HepG2 (cell line): ENCODE measurements around the gene PHKG2. TPM values are rescaled to one million over a fixed set of nuclear protein-coding genes. Genes with fewer than 3 reads are reported as not detected.

ENCODE experiments used
- ATAC-seq: fragments of 200-7000 bp; cut with Tn5 transposase; 3 replicates; pipeline ENCODE4 v1.9.1; 2020; ENCODE audit warnings: mild to moderate bottlenecking, moderate library complexity
- BruUV-seq: library from RNA; stranded (reverse); fragments of 400-500 nt; replicated peaks from 2 replicates; lab custom pipeline; 2021; lab: Mats Ljungman, UMichigan
- CTCF ChIA-PET: fragments of 300-600 bp; formaldehyde crosslinking; extraction: SDS; loops from one replicate; lab custom pipeline; 2021; ENCODE audit warnings: low total read pairs, inconsistent platforms, low intra/inter-chr PET ratio; lab: Yijun Ruan, JAX
- POLR2A ChIA-PET: fragments of 350-600 bp; sonication (Branson Sonifier 250); formaldehyde crosslinking; loops from one replicate; lab custom pipeline; 2020; ENCODE audit warnings: antibody characterized with exemption, inconsistent platforms; lab: Yijun Ruan, JAX
- DNase-seq: peaks from one replicate; pipeline ENCODE4 v3.0.0-alpha.2; 2015; ENCODE audit warnings: low spot score
- FAIRE-seq: peaks from 3 replicates; lab custom pipeline; 2011; peaks lifted over from hg19 to GRCh38; lab: Jason Lieb, UNC
- H2AFZ ChIP-seq: one replicate; pipeline ENCODE4 v1.6.1; 2011; ENCODE audit warnings: low read length, inconsistent platforms
- H3K27ac ChIP-seq: fragments of 300-600 bp; 3 replicates; pipeline ENCODE4 v1.8.0; 2011; ENCODE audit warnings: mixed run types, mild to moderate bottlenecking, mixed read lengths, low read length, inconsistent platforms; ENCODE audit not compliant: insufficient read depth; ENCODE audit errors: extremely low read length
- H3K27me3 ChIP-seq, 2 experiments: fragments of 200-600 bp in 1 of 2; 2 replicates in 1 of 2; 3 replicates in 1 of 2; pipeline versions ENCODE4 v1.6.0 to v1.8.0; 2011; ENCODE audit warnings: low read length in 2 of 2, mild to moderate bottlenecking in 2 of 2, moderate library complexity in 2 of 2, inconsistent platforms in 1 of 2; ENCODE audit not compliant: insufficient read depth in 2 of 2, control insufficient read depth in 1 of 2
- H3K36me3 ChIP-seq, 2 experiments: fragments of 200-600 bp in 1 of 2; replicated peaks in 1 of 2; 2 replicates in 1 of 2; 3 replicates in 1 of 2; pipeline versions ENCODE4 v1.5.1 to v1.8.0; 2011; ENCODE audit warnings: low read length in 2 of 2, inconsistent platforms in 1 of 2; ENCODE audit not compliant: insufficient read depth in 2 of 2, control insufficient read depth in 1 of 2
- H3K4me1 ChIP-seq: 2 replicates; pipeline ENCODE4 v1.5.1; 2012; ENCODE audit warnings: low read length, inconsistent platforms; ENCODE audit not compliant: insufficient read depth
- H3K4me2 ChIP-seq: 2 replicates; pipeline ENCODE4 v1.6.0; 2011; ENCODE audit warnings: low read depth, low read length, inconsistent platforms
- H3K4me3 ChIP-seq, 3 experiments: fragments of 200-600 bp in 1 of 3; sonication (generic), shearing (Covaris generic) in 1 of 3; replicated peaks in 1 of 3; 2 replicates each; pipeline ENCODE4 v1.5.1; 2011 to 2016; ENCODE audit warnings: low read length in 3 of 3, inconsistent platforms in 2 of 3, low read depth in 2 of 3, mild to moderate bottlenecking in 2 of 3, control low read depth in 1 of 3, mixed read lengths in 1 of 3; ENCODE audit not compliant: insufficient read depth in 1 of 3
- H3K79me2 ChIP-seq: one replicate; pipeline ENCODE4 v1.6.1; 2011; ENCODE audit warnings: low read length, inconsistent platforms; ENCODE audit not compliant: insufficient read depth
- H3K9ac ChIP-seq: 2 replicates; pipeline ENCODE4 v1.6.0; 2011; ENCODE audit warnings: mild to moderate bottlenecking, low read depth, low read length, inconsistent platforms; ENCODE audit not compliant: insufficient read depth
- H3K9me3 ChIP-seq: 2 replicates; pipeline ENCODE4 v1.5.1; 2012; ENCODE audit warnings: mild to moderate bottlenecking, low read length
- H4K20me1 ChIP-seq: 2 replicates; pipeline ENCODE4 v1.6.0; 2011; ENCODE audit warnings: inconsistent platforms, mild to moderate bottlenecking, low read length, moderate library complexity; ENCODE audit not compliant: insufficient read depth
- AGO2 ChIP-seq: fragments of 200-400 bp; formaldehyde crosslinking; optimal IDR thresholded peaks from 2 replicates; pipeline ENCODE3; 2017; ENCODE audit warnings: mild to moderate bottlenecking, low read depth, low read length, moderate library complexity
- MIXL1 ChIP-seq: IDR thresholded peaks from 2 replicates; pipeline ENCODE4 v1.6.1; 2016
- RELA ChIP-seq: sonication (generic); formaldehyde crosslinking; IDR thresholded peaks from 2 replicates; pipeline ENCODE4 v1.4.0; 2020; ENCODE audit warnings: missing genetic modification reagents
- ZNF3 ChIP-seq: IDR thresholded peaks from 2 replicates; pipeline ENCODE4 v1.7.0; 2017; ENCODE audit warnings: inconsistent platforms
- ZNF589 ChIP-seq: sonication (generic); formaldehyde crosslinking; conservative IDR thresholded peaks from 2 replicates; pipeline ENCODE4 v1.8.0; 2022; ENCODE audit warnings: mild to moderate bottlenecking, moderate library complexity, missing genetic modification reagents
- WGBS: methylation state at CpG from one replicate; pipeline ENCODE4 v1.1.6; 2017; ENCODE audit warnings: low lambda C conversion rate; 5-methylcytosine and 5-hydroxymethylcytosine counted together
- in situ Hi-C: cut with HindIII; loops from 2 replicates; pipeline ENCODE4 v1.10.0; 2017; ENCODE audit warnings: low pct_unique_long_range_greater_than_20kb; ENCODE audit not compliant: extremely low pct_ligation_motif_present
- intact Hi-C: fragments of 100-400 bp; cut with micrococcal nuclease; formaldehyde crosslinking; loops from one replicate; pipeline ENCODE4 v1.10.0; 2022; ENCODE audit not compliant: unreplicated experiment
- polyA plus RNA-seq, 8 experiments: library from polyadenylated mRNA; depleted of rRNA in 3 of 8; stranded (reverse) in 7 of 8; unstranded in 1 of 8; fragments of >200 nt; fragmentation: Illumina TruSeq in 4 of 8; extraction: Trizol in 4 of 8; gene quantifications; 2 replicates each; pipeline versions ENCODE4 v1.2.1 to v1.2.3, GENCODE V29; 2011 to 2016; ENCODE audit warnings: low read depth in 4 of 8, missing spikeins in 1 of 8, mixed read lengths in 1 of 8; ENCODE audit not compliant: insufficient read depth in 1 of 8
- total RNA-seq, 5 experiments: library from RNA; depleted of rRNA; stranded (reverse); fragments of >200 nt; fragmentation: Illumina TruSeq; extraction: Trizol; gene quantifications; 2 replicates each; pipeline ENCODE4 v1.2.3, GENCODE V29; 2016; ENCODE audit warnings: low read depth in 1 of 5
- TF ChIP-seq, protein P1 (sequence below): sonication (generic); formaldehyde crosslinking; conservative IDR thresholded peaks from 2 replicates; pipeline ENCODE4 v1.8.1; 2023; ENCODE audit warnings: missing genetic modification reagents
- TF ChIP-seq, protein P2 (sequence below), 2 experiments: fragments of 450-650 bp in 1 of 2; sonication (generic) in 1 of 2; formaldehyde crosslinking in 1 of 2; IDR thresholded peaks; 2 replicates each; pipeline versions ENCODE4 v1.6.1 to v1.8.0; 2016 to 2022; ENCODE audit warnings: antibody characterized with exemption in 1 of 2, mild to moderate bottlenecking in 1 of 2, missing genetic modification reagents in 1 of 2
- TF ChIP-seq, protein P3 (sequence below): sonication (generic); formaldehyde crosslinking; IDR thresholded peaks from 2 replicates; pipeline ENCODE4 v1.4.0; 2020; ENCODE audit warnings: missing genetic modification reagents

The PHKG2 gene
- total and polyA plus RNA-seq, 2 of the 13 experiments (the other 11 are each of a cell fraction or from before 2014, with no cell fraction given) = 37.4 to 42.1 TPM

DNA sequence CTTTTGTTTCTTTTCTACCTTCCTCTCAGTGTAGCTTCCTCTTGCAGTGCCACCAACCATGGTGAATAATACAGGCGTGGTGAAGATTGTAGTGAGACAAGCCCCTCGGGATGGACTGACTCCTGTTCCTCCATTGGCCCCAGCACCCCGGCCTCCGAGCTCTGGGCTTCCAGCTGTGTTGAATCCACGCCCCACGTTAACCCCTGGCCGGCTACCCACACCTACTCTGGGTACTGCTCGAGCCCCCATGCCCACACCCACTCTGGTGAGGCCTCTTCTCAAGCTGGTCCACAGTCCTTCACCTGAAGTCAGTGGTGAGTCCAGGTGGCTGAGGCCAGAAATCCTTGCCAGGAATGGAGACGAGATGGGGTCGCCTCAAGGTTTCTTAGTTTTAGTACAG, 25.3 kb upstream of the PHKG2 start (continued):
- TF ChIP-seq, protein P1, sequence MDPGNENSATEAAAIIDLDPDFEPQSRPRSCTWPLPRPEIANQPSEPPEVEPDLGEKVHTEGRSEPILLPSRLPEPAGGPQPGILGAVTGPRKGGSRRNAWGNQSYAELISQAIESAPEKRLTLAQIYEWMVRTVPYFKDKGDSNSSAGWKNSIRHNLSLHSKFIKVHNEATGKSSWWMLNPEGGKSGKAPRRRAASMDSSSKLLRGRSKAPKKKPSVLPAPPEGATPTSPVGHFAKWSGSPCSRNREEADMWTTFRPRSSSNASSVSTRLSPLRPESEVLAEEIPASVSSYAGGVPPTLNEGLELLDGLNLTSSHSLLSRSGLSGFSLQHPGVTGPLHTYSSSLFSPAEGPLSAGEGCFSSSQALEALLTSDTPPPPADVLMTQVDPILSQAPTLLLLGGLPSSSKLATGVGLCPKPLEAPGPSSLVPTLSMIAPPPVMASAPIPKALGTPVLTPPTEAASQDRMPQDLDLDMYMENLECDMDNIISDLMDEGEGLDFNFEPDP (CRISPR knock-in tag) = no peak

DNA sequence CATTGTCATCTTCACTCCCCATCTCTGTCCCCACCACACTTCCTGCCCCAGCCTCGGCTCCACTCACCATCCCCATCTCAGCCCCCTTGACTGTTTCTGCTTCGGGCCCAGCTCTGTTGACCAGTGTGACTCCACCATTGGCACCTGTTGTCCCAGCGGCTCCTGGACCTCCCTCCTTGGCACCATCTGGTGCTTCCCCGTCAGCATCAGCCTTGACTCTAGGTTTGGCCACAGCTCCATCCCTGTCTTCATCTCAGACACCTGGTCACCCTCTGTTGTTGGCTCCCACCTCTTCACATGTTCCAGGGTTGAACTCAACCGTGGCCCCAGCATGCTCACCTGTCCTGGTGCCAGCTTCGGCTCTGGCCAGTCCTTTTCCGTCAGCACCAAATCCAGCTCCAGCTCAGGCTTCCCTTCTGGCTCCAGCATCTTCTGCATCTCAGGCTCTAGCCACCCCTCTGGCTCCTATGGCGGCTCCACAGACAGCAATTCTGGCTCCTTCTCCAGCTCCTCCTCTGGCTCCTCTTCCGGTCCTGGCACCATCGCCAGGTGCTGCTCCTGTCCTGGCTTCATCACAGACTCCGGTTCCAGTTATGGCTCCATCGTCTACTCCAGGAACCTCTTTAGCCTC, 24.4 kb upstream of the PHKG2 start:
- Histone ChIP-seq H4K20me1 (no peaks in the 10 kb centered on the region; the same call in 1 of the 2 replicates), H3K79me2 (no peaks in the 10 kb centered on the region), H3K9me3 (no peaks in the 10 kb centered on the region), H3K4me2 (no peak overlapping the region), H3K36me3 (peaks cover 63 to 81% of the 10 kb centered on the region in 2 experiments), H3K4me1 (no peaks in the 10 kb centered on the region), H3K9ac (no peak overlapping the region), H2AFZ (no peak overlapping the region), H3K4me3 (no peak overlapping the region), H3K27ac (no peak overlapping the region), H3K27me3 (no peaks in the 10 kb centered on the region)
- in situ Hi-C loops = no loop called here
- DNase-seq = no peak
- no peak for FAIRE-seq
- intact Hi-C loops = no loop called here
- TSS peak; percentile 22 for BruUV-seq
- ChIA-PET POLR2A (interaction anchor here (0.9 to 1.3 kb wide), 4 partner anchors 14 to 51 kb away, joined by 3 to 4 read pairs (median 3); partner anchors contain the start of gene PHKG2), CTCF (no interaction called here)
- 96% methylated on average over 12 of the region's 12 CpGs for WGBS
- no peak; the same call in 1 of the 3 replicates for ATAC-seq
- no peak for TF ChIP-seq ZNF3
- TF ChIP-seq, protein P2, sequence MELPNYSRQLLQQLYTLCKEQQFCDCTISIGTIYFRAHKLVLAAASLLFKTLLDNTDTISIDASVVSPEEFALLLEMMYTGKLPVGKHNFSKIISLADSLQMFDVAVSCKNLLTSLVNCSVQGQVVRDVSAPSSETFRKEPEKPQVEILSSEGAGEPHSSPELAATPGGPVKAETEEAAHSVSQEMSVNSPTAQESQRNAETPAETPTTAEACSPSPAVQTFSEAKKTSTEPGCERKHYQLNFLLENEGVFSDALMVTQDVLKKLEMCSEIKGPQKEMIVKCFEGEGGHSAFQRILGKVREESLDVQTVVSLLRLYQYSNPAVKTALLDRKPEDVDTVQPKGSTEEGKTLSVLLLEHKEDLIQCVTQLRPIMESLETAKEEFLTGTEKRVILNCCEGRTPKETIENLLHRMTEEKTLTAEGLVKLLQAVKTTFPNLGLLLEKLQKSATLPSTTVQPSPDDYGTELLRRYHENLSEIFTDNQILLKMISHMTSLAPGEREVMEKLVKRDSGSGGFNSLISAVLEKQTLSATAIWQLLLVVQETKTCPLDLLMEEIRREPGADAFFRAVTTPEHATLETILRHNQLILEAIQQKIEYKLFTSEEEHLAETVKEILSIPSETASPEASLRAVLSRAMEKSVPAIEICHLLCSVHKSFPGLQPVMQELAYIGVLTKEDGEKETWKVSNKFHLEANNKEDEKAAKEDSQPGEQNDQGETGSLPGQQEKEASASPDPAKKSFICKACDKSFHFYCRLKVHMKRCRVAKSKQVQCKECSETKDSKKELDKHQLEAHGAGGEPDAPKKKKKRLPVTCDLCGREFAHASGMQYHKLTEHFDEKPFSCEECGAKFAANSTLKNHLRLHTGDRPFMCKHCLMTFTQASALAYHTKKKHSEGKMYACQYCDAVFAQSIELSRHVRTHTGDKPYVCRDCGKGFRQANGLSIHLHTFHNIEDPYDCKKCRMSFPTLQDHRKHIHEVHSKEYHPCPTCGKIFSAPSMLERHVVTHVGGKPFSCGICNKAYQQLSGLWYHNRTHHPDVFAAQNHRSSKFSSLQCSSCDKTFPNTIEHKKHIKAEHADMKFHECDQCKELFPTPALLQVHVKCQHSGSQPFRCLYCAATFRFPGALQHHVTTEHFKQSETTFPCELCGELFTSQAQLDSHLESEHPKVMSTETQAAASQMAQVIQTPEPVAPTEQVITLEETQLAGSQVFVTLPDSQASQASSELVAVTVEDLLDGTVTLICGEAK (IDR thresholded peaks at IDR 0.05) = no peak
- TF ChIP-seq, protein P2 (CRISPR knock-in tag; IDR thresholded peaks at IDR 0.05) = no peak
- peak; percentile 37 for TF ChIP-seq AGO2
- no peak for TF ChIP-seq RELA (CRISPR knock-in tag)
- TF ChIP-seq ZNF589 (CRISPR knock-in tag) = no peak
- TF ChIP-seq, protein P3, sequence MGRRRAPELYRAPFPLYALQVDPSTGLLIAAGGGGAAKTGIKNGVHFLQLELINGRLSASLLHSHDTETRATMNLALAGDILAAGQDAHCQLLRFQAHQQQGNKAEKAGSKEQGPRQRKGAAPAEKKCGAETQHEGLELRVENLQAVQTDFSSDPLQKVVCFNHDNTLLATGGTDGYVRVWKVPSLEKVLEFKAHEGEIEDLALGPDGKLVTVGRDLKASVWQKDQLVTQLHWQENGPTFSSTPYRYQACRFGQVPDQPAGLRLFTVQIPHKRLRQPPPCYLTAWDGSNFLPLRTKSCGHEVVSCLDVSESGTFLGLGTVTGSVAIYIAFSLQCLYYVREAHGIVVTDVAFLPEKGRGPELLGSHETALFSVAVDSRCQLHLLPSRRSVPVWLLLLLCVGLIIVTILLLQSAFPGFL = no peak
- TF ChIP-seq MIXL1 (CRISPR knock-in tag) = no peak
